Amniotic stem cell (primary cell): ENCODE results near the gene CGB7.

ENCODE experiments used
- DNase-seq: peaks from one replicate; lab custom pipeline; 2025; lab: John Stamatoyannopoulos, UW

Gene CGB7

GRCh38 chr19:49016067-49016839 is 41.3 kb downstream of the CGB7 start:
- DNase-seq = no peak

- no peak for DNase-seq
These were observed 42.7 kb downstream of the CGB7 start for GRCh38 chr19:49014870-49015255.

DNA sequence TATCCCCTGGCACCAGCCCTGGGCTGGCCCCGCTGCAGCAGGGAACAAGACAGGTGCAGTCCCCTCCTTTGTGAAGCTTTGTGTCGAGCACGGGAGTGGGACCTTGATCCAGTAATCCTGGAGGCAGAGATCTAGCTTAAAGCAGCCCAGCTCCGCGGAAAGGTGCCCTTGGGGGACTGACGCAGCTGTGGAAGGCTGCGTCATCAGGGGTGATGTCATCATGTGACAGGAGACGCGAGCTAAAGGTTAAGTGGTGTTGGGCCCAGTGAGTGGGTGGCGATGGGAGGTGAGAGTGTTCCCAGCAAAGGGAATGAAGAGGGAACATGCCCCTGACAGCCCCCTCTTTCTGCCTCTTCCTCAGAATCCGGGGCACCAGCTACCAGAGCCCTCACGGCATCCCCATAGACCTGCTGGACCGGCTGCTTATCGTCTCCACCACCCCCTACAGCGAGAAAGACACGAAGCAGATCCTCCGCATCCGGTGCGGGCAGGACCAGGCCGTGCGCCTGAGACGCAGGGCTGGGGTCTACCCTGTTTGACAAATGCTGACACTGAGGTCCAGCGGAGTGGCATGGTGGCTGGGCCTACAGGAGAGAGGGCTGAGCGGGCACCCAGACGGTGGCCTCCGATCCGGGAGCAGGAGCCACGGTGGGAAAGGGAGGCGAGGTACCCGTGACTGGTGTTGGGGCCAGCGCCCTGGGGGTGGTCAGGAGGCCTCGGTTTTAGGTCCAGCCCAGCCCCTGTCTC is 43.3 kb downstream of the CGB7 start:
- no peak for DNase-seq

GRCh38 chr19:49011194-49011593 is 46.4 kb downstream of the CGB7 start:
- no peak for DNase-seq

GRCh38 chr19:49010453-49010852 is 47.1 kb downstream of the CGB7 start:
- no peak for DNase-seq

GRCh38 chr19:49009828-49010227 is 47.7 kb downstream of the CGB7 start:
- no peak for DNase-seq

DNA sequence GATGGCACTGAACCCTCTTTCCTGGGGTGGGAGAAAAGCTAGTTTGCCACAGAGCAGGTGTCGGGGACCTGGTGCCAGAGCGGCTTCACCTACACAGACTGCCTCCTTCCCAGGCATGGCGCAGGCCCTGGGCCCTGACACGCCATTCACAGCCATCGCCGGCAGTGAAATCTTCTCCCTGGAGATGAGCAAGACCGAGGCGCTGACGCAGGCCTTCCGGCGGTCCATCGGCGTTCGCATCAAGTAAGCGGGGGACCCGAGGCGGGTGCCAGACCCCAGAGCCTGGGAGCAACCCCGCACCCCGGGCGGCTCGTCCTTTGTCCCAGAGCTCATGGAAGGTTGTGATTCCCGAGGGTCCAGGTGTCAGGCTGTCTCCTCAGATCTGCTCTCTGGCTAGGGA is 50.6 kb downstream of the CGB7 start:
- DNase-seq = no peak

GRCh38 chr19:49004964-49005614 is 52.5 kb downstream of the CGB7 start:
- DNase-seq = no peak
